GM12878 (cell line): ENCODE results near the gene HYOU1. TPM values are rescaled to one million over a fixed set of nuclear protein-coding genes. Genes with fewer than 3 reads are reported as not detected.

ENCODE experiments used
- BHLHE40 ChIP-seq, 2 experiments: fragments of 450-650 bp in 1 of 2; IDR thresholded peaks; 2 replicates each; pipeline ENCODE4 v1.6.1; 2011 to 2017; ENCODE audit warnings: low read depth in 2 of 2, borderline replicate concordance in 1 of 2, improper control_type of control experiment in 1 of 2, low read length in 1 of 2, mild to moderate bottlenecking in 1 of 2
- DPF2 ChIP-seq: fragments of 450-650 bp; IDR thresholded peaks from 2 replicates; pipeline ENCODE4 v1.6.1; 2017; ENCODE audit warnings: mild to moderate bottlenecking
- EGR1 ChIP-seq, 2 experiments: IDR thresholded peaks; 1 replicate in 1 of 2; 2 replicates in 1 of 2; pipeline ENCODE4 v1.6.1; 2011 to 2012; ENCODE audit warnings: low read depth in 2 of 2, low read length in 2 of 2, borderline replicate concordance in 1 of 2, mild to moderate bottlenecking in 1 of 2, moderate library complexity in 1 of 2
- ESRRA ChIP-seq: IDR thresholded peaks from 2 replicates; pipeline ENCODE4 v1.6.1; 2012; ENCODE audit warnings: mild to moderate bottlenecking, low read length, improper control_type of control experiment
- HDAC2 ChIP-seq: fragments of 200-600 bp; sonication (generic); IDR thresholded peaks from 2 replicates; pipeline ENCODE4 v1.6.1; 2017
- POLR2A ChIP-seq: IDR thresholded peaks from 2 replicates; pipeline ENCODE4 v1.6.1; 2011; ENCODE audit warnings: low read depth, mild to moderate bottlenecking, low read length
- RBBP5 ChIP-seq: fragments of 200-600 bp; sonication (generic); conservative IDR thresholded peaks from 2 replicates; pipeline ENCODE4 v1.6.1; 2016
- SMARCA5 ChIP-seq: fragments of 450-650 bp; IDR thresholded peaks from 2 replicates; pipeline ENCODE4 v1.6.1; 2017; ENCODE audit warnings: mild to moderate bottlenecking
- YY1 ChIP-seq: IDR thresholded peaks from 2 replicates; pipeline ENCODE4 v1.6.1; 2011; ENCODE audit warnings: low read depth, mild to moderate bottlenecking, low read length
- polyA plus RNA-seq, 11 experiments: library from polyadenylated mRNA; depleted of rRNA in 4 of 11; unstranded in 6 of 11; stranded (reverse) in 5 of 11; fragments of >200 nt; fragmentation: Nextera tagmentation in 4 of 11; fragmentation: Illumina TruSeq in 1 of 11; extraction: Ambion mirVana in 4 of 11; extraction: Trizol in 1 of 11; gene quantifications; 1 replicate in 1 of 11; 2 replicates in 10 of 11; pipeline versions ENCODE4 v1.2.1 to v1.2.3, GENCODE V29; 2011 to 2016; ENCODE audit warnings: inconsistent platforms in 2 of 11, missing spikeins in 2 of 11, low read depth in 1 of 11
- total RNA-seq, 4 experiments: library from RNA; depleted of rRNA in 3 of 4; stranded (reverse); fragments of >200 nt in 3 of 4; fragmentation: Illumina TruSeq in 1 of 4; extraction: Trizol in 1 of 4; gene quantifications; 2 replicates each; pipeline versions ENCODE4 v1.2.1 to v1.2.3, GENCODE V29; 2013 to 2021
- TF ChIP-seq, protein P1 (sequence below): IDR thresholded peaks from 2 replicates; pipeline ENCODE4 v1.6.1; 2011; ENCODE audit warnings: mild to moderate bottlenecking, low read depth, low read length, moderate library complexity; ENCODE audit not compliant: insufficient replicate concordance
- TF ChIP-seq, protein P2 (sequence below): fragments of 450-650 bp; IDR thresholded peaks from 2 replicates; pipeline ENCODE4 v1.6.1; 2016; ENCODE audit warnings: mild to moderate bottlenecking
- TF ChIP-seq, protein P3 (sequence below): IDR thresholded peaks from 2 replicates; pipeline ENCODE4 v1.6.1; 2012; ENCODE audit warnings: mild to moderate bottlenecking, low read depth, low read length
- TF ChIP-seq, protein P4 (sequence below): IDR thresholded peaks from 2 replicates; pipeline ENCODE4 v1.6.1; 2011; ENCODE audit warnings: low read depth, mild to moderate bottlenecking, low read length, moderate library complexity, borderline replicate concordance; ENCODE audit errors: extremely low read depth

Gene HYOU1
- total and polyA plus RNA-seq, 10 of the 15 experiments (the other 5 are each of a cell fraction or from before 2014, with no cell fraction given), result 15.4 to 157 (median 109) TPM

DNA sequence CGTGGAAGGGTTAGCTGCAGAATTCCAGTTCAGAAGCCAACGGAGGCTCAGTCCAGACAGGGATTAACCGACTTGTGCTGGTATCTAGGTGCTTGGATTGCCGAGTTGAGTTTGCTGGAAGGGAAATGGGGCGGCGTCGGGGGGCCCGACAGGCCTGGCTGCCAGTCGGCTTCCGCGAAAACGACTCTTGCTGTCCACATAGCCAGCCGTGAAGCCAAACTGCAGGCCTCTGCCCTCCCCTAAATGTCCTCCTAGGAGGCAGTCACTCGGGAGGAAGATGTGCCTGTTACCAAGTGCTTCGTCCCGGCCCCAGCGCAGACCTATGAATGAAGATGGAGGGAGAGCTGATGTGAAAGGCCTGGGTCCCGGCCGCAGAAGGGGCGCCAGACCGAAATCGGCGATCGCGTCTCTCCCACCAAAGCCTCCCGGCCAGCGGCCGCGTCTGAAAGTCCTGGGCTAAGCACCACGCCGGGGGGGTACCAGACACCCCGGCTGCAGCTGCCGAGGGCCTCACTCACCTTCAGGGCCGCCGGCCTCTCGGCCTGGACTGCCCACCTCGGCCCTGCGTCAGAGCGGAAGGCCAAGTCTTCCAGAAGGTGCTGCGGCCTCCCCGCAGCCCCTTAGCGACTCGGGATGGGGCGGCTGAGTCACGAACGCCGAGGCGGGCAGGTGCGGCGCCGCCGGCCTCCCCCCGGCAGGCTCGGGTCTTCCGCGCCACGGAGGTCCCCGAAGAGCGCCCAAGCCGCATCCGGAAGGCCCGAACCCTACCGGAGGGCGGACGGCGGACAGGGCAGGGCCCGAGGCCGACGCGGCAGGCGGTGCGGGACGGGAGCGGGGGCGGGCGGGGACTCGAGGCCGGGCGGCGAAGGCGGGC is 37.2 kb upstream of the HYOU1 start (continued):
- no peak for TF ChIP-seq RBBP5
- TF ChIP-seq POLR2A, result peak; percentile 69
- TF ChIP-seq, protein P1, sequence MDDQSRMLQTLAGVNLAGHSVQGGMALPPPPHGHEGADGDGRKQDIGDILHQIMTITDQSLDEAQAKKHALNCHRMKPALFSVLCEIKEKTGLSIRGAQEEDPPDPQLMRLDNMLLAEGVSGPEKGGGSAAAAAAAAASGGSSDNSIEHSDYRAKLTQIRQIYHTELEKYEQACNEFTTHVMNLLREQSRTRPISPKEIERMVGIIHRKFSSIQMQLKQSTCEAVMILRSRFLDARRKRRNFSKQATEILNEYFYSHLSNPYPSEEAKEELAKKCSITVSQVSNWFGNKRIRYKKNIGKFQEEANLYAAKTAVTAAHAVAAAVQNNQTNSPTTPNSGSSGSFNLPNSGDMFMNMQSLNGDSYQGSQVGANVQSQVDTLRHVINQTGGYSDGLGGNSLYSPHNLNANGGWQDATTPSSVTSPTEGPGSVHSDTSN, result no peak
- TF ChIP-seq EGR1 (IDR thresholded peaks at IDR 0.05; ENCODE audit: borderline replicate concordance in 1 of 2, low read depth in 2 of 2, low read length in 2 of 2), result peak in 1 of 2 experiments; percentile 58; a peak in 1 of 3 replicates
- TF ChIP-seq, protein P2, sequence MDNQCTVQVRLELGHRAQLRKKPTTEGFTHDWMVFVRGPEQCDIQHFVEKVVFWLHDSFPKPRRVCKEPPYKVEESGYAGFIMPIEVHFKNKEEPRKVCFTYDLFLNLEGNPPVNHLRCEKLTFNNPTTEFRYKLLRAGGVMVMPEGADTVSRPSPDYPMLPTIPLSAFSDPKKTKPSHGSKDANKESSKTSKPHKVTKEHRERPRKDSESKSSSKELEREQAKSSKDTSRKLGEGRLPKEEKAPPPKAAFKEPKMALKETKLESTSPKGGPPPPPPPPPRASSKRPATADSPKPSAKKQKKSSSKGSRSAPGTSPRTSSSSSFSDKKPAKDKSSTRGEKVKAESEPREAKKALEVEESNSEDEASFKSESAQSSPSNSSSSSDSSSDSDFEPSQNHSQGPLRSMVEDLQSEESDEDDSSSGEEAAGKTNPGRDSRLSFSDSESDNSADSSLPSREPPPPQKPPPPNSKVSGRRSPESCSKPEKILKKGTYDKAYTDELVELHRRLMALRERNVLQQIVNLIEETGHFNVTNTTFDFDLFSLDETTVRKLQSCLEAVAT, result peak; percentile 26; the same call in 1 of the 2 replicates
- TF ChIP-seq, protein P3, sequence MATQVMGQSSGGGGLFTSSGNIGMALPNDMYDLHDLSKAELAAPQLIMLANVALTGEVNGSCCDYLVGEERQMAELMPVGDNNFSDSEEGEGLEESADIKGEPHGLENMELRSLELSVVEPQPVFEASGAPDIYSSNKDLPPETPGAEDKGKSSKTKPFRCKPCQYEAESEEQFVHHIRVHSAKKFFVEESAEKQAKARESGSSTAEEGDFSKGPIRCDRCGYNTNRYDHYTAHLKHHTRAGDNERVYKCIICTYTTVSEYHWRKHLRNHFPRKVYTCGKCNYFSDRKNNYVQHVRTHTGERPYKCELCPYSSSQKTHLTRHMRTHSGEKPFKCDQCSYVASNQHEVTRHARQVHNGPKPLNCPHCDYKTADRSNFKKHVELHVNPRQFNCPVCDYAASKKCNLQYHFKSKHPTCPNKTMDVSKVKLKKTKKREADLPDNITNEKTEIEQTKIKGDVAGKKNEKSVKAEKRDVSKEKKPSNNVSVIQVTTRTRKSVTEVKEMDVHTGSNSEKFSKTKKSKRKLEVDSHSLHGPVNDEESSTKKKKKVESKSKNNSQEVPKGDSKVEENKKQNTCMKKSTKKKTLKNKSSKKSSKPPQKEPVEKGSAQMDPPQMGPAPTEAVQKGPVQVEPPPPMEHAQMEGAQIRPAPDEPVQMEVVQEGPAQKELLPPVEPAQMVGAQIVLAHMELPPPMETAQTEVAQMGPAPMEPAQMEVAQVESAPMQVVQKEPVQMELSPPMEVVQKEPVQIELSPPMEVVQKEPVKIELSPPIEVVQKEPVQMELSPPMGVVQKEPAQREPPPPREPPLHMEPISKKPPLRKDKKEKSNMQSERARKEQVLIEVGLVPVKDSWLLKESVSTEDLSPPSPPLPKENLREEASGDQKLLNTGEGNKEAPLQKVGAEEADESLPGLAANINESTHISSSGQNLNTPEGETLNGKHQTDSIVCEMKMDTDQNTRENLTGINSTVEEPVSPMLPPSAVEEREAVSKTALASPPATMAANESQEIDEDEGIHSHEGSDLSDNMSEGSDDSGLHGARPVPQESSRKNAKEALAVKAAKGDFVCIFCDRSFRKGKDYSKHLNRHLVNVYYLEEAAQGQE, result no peak
- 0 out of 2 replicates have a peak, but pooled peaks have one; percentile 37 for TF ChIP-seq DPF2
- no peak for TF ChIP-seq ESRRA
- TF ChIP-seq, protein P4, sequence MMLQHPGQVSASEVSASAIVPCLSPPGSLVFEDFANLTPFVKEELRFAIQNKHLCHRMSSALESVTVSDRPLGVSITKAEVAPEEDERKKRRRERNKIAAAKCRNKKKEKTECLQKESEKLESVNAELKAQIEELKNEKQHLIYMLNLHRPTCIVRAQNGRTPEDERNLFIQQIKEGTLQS, result no peak
- no peak for TF ChIP-seq HDAC2
- TF ChIP-seq SMARCA5, result 0 out of 2 replicates have a peak, but pooled peaks have one; percentile 5
- TF ChIP-seq YY1, result 0 out of 2 replicates have a peak, but pooled peaks have one; percentile 17
- TF ChIP-seq BHLHE40 (IDR thresholded peaks at IDR 0.05; ENCODE audit: borderline replicate concordance in 1 of 2, low read depth in 2 of 2, low read length in 1 of 2), result 0 out of 4 replicates have a peak, but pooled peaks of 1 of the 2 experiments have one; percentile 18
